Sigmoid colon (tissue), 7 donors: ENCODE data around the gene PIGM. TPM values are rescaled to one million over a fixed set of nuclear protein-coding genes. Genes with fewer than 3 reads are reported as not detected.

Experiments
- DNase-seq: peaks from one replicate; pipeline ENCODE4 v3.0.0-alpha.2; 2019
- H3K27ac ChIP-seq, 4 donors: fragments of 200-600 bp; sonication (generic); one replicate each; pipeline ENCODE4 v1.5.1; 2016 to 2019; ENCODE audit warnings: mild to moderate bottlenecking in 1 of 4
- H3K27me3 ChIP-seq, 3 donors: fragments of 200-600 bp; sonication (generic); one replicate each; pipeline ENCODE4 v1.5.1; 2019; ENCODE audit warnings: mild to moderate bottlenecking in 1 of 3
- H3K36me3 ChIP-seq, 4 donors: fragments of 200-600 bp; sonication (generic); one replicate each; pipeline ENCODE4 v1.5.1; 2016 to 2019
- H3K4me1 ChIP-seq, 4 donors: fragments of 200-600 bp; sonication (generic); one replicate each; pipeline ENCODE4 v1.5.1; 2017 to 2019
- H3K4me3 ChIP-seq, 4 donors: fragments of 200-600 bp; sonication (generic); one replicate each; pipeline ENCODE4 v1.5.1; 2017 to 2019; ENCODE audit warnings: mild to moderate bottlenecking in 2 of 4, moderate library complexity in 1 of 4
- H3K9me3 ChIP-seq, 4 donors: fragments of 200-600 bp in 3 of 4; sonication (generic) in 3 of 4; one replicate each; pipeline versions ENCODE4 v1.5.1 to v1.6.1; 2013 to 2019
- EP300 ChIP-seq, 4 donors: sonication (generic); formaldehyde crosslinking; IDR thresholded peaks; one replicate each; pipeline ENCODE4 v1.6.1; 2017; ENCODE audit warnings: antibody characterized with exemption in 4 of 4
- POLR2A ChIP-seq, 2 donors: fragments of 450-650 bp; IDR thresholded peaks; one replicate each; pipeline ENCODE4 v1.6.1; 2016; ENCODE audit warnings: antibody characterized with exemption in 2 of 2, mild to moderate bottlenecking in 2 of 2, moderate library complexity in 2 of 2
- POLR2AphosphoS5 ChIP-seq, 4 donors: sonication (generic); formaldehyde crosslinking; IDR thresholded peaks; one replicate each; pipeline ENCODE4 v1.6.1; 2017; ENCODE audit warnings: antibody characterized with exemption in 4 of 4
- WGBS, 2 donors: extraction: QIAGEN DNeasy Blood & Tissue Kit; methylation state at CpG; one replicate each; pipeline ENCODE4 v1.1.7; 2013; 5-methylcytosine and 5-hydroxymethylcytosine counted together
- intact Hi-C: fragments of 100-400 bp; cut with DNase I; formaldehyde crosslinking; loops from one replicate; pipeline ENCODE4 v1.15.1; 2023
- polyA plus RNA-seq, 3 donors: library from polyadenylated mRNA; stranded (reverse); fragments of 200-250 nt; gene quantifications; one replicate each; pipeline ENCODE4 v1.2.3, GENCODE V29; 2013
- total RNA-seq, 4 donors: library from RNA; depleted of rRNA; stranded (reverse); fragments of >200 nt; gene quantifications; one replicate each; pipeline ENCODE4 v1.1.0, GENCODE V29; 2016
- TF ChIP-seq, protein P1 (sequence below), 4 experiments: fragments of 450-650 bp in 3 of 4; fragments of 200-600 bp in 1 of 4; IDR thresholded peaks; one replicate each; pipeline ENCODE4 v1.5.1; 2016 to 2019; ENCODE audit warnings: antibody characterized with exemption in 4 of 4, mild to moderate bottlenecking in 3 of 4, moderate library complexity in 2 of 4
- donor health status: healthy with polysubstance abuse.
- donor health status: Bipolar disorder and iron deficiency.
- donor health status: healthy.

Gene PIGM
- total and polyA plus RNA-seq, 7 donors, result 0.60 to 4.7 (median 3.6) TPM

DNA sequence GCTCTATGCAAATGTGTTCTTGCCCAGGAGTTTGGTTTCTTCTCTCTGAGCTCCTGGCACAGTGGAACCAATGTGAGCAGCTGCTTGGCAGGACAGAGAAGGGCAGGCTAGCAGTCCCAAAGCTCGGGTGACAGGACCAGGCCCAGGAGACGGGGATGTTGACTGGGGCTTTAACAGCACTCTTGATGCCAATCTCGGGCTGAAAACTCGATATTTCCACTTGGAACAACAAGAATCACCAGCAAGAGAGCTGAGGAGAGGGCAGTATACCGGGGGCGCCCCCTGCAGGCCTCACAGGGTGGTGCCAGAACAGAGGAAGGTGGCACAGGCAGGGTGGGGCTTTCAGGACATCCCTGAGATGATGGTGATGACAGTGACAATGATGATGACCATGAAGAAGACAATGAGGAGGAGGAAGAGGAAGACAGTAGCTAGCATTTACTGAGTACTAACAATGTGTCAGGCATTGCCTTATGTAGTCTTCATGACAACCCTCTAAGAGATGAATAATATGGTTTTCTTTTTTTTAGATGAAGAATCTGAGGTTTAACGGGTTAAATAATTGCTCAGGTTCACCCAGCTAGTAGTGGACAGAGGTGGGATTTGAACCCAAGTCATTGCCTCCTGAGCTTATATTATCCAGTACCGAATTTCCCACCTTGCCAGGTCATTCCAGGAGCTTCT lies 46.9 kb upstream of the PIGM start:
- no peaks in the 10 kb centered on the region for H3K36me3 ChIP-seq
- TF ChIP-seq EP300 (IDR thresholded peaks at IDR 0.05) (no peak), POLR2A (IDR thresholded peaks at IDR 0.05) (no peak), POLR2AphosphoS5 (IDR thresholded peaks at IDR 0.05) (no peak)
- TF ChIP-seq, protein P1, sequence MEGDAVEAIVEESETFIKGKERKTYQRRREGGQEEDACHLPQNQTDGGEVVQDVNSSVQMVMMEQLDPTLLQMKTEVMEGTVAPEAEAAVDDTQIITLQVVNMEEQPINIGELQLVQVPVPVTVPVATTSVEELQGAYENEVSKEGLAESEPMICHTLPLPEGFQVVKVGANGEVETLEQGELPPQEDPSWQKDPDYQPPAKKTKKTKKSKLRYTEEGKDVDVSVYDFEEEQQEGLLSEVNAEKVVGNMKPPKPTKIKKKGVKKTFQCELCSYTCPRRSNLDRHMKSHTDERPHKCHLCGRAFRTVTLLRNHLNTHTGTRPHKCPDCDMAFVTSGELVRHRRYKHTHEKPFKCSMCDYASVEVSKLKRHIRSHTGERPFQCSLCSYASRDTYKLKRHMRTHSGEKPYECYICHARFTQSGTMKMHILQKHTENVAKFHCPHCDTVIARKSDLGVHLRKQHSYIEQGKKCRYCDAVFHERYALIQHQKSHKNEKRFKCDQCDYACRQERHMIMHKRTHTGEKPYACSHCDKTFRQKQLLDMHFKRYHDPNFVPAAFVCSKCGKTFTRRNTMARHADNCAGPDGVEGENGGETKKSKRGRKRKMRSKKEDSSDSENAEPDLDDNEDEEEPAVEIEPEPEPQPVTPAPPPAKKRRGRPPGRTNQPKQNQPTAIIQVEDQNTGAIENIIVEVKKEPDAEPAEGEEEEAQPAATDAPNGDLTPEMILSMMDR (IDR thresholded peaks at IDR 0.05), result peak; percentile 10 to 62 (median 54)
- DNase-seq, result no peak
- H3K27ac ChIP-seq, result no peak overlapping the region
- H3K9me3 ChIP-seq, result no peaks in the 10 kb centered on the region
- H3K27me3 ChIP-seq, result peaks cover 0 to 40% (median 24%) of the 10 kb centered on the region in 3 donors
- no peak overlapping the region for H3K4me3 ChIP-seq
- peaks cover 0 to 3% (median 2%) of the 10 kb centered on the region in 4 donors for H3K4me1 ChIP-seq
- 17 to 23% methylated on average over 8 of the region's 8 CpGs for WGBS, 2 donors
- intact Hi-C loops, result no loop called here

DNA sequence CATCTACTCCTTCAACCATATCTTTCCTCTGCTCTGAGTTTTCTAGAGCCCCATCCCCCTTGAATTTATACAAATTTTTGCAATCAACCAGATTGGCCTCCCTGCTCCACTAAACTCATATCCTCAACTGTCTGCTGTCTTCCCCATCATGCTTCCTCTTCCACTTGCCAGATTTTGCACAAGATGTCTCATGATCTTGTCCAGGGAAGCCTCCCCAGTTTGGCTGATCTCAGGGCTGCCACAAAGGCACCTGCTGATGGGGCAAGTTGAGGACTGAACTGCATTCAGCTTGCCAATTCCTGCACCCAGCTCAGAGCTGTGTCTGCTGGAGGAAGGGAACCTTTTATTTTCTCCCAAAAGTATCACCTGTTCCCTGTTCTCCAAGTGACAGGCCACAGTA lies 45.7 kb upstream of the PIGM start:
- peaks cover 0 to 29% (median 24%) of the 10 kb centered on the region in 3 donors for H3K27me3 ChIP-seq

DNA sequence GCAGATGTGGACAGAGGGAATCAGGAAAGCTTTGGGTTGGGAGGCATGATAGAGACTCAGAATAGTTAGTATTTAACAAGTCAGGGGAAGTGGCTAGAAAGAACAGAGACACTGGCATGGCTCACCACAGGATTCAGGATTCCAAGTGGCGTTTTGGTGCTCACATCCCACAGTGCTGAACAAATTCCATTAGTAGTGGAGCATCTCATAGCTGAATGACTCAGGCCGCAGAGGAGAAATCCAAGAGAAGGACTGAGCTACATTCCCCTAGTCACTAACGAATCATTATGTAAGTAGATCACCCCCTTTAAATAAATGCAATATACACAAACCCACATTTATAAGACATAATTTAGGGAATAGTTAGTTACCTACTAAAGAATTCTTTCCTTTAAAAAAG lies 44.5 kb upstream of the PIGM start:
- TF ChIP-seq, protein P1 (IDR thresholded peaks at IDR 0.05), result no peak
- TF ChIP-seq POLR2A (IDR thresholded peaks at IDR 0.05) (no peak), POLR2AphosphoS5 (IDR thresholded peaks at IDR 0.05) (no peak), EP300 (IDR thresholded peaks at IDR 0.05) (no peak)
- Histone ChIP-seq H3K4me3 (no peak overlapping the region), H3K9me3 (no peaks in the 10 kb centered on the region), H3K36me3 (no peaks in the 10 kb centered on the region), H3K4me1 (no peaks in the 10 kb centered on the region), H3K27ac (no peak overlapping the region), H3K27me3 (peaks cover 0 to 19% (median 17%) of the 10 kb centered on the region in 3 donors)
- 83 to 87% methylated on average over 3 of the region's 3 CpGs for WGBS, 2 donors
- DNase-seq, result no peak
- intact Hi-C loops, result no loop called here

More for the DNA sequence above, 45.7 kb upstream of the PIGM start:
- intact Hi-C loops, result no loop called here
- no peak for DNase-seq
- Histone ChIP-seq H3K4me1 (no peaks in the 10 kb centered on the region), H3K9me3 (no peaks in the 10 kb centered on the region), H3K27ac (no peak overlapping the region), H3K4me3 (no peak overlapping the region), H3K36me3 (no peaks in the 10 kb centered on the region)
- TF ChIP-seq, protein P1 (IDR thresholded peaks at IDR 0.05), result no peak
- TF ChIP-seq POLR2A (IDR thresholded peaks at IDR 0.05), result no peak
- no peak for TF ChIP-seq EP300 (IDR thresholded peaks at IDR 0.05)
- no peak for TF ChIP-seq POLR2AphosphoS5 (IDR thresholded peaks at IDR 0.05)

DNA sequence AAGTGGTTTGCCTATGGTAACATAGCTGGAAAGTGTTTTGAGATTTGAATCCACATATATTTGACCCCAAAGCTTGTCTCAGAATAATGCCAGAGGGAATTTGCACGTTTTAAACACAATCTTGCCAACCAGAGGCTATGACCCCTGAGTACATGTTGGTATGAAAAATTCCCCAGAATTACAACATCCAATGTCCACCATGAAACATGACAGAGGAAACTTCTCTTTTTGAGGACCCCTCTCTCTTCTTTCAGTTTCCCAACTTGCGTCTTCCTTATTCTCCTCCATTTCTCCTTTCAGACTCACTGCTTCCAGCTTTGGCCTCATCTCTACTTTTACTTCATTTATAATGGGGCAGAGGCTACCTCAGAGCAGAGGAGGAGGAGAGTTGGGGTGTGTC lies 44.0 kb upstream of the PIGM start:
- peaks cover 0 to 14% (median 14%) of the 10 kb centered on the region in 3 donors for H3K27me3 ChIP-seq
- H3K4me1 ChIP-seq, result peaks cover 0 to 3% (median 2%) of the 10 kb centered on the region in 4 donors
- DNase-seq, result no peak
- TF ChIP-seq POLR2A (IDR thresholded peaks at IDR 0.05) (no peak), POLR2AphosphoS5 (IDR thresholded peaks at IDR 0.05) (no peak), EP300 (IDR thresholded peaks at IDR 0.05) (no peak)
- TF ChIP-seq, protein P1 (IDR thresholded peaks at IDR 0.05), result no peak
- H3K27ac ChIP-seq, result no peak overlapping the region
- intact Hi-C loops, result no loop called here
- no peaks in the 10 kb centered on the region for H3K9me3 ChIP-seq
- no peaks in the 10 kb centered on the region for H3K36me3 ChIP-seq
- 66 to 69% methylated on average over 2 of the region's 2 CpGs for WGBS, 2 donors
- H3K4me3 ChIP-seq, result no peak overlapping the region
